H9 (cell line): ENCODE results near the gene SLC25A29. TPM values are rescaled to one million over a fixed set of nuclear protein-coding genes. Genes with fewer than 3 reads are reported as not detected.

ENCODE experiments used
- DNase-seq: peaks from one replicate; pipeline ENCODE4 v3.0.0-alpha.2; 2017
- H2AFZ ChIP-seq: one replicate; pipeline ENCODE4 v1.6.1; 2013; ENCODE audit warnings: mild to moderate bottlenecking, low read length, control low read depth, moderate library complexity
- H2AK5ac ChIP-seq: 2 replicates; pipeline ENCODE4 v1.6.1; 2013; ENCODE audit warnings: low read length, control low read depth, mixed read lengths; ENCODE audit not compliant: insufficient read length
- H2BK120ac ChIP-seq: one replicate; pipeline ENCODE4 v1.6.1; 2013; ENCODE audit warnings: low read depth, mild to moderate bottlenecking, low read length, control low read depth, inconsistent platforms; ENCODE audit not compliant: poor library complexity, severe bottlenecking
- H2BK12ac ChIP-seq: 2 replicates; pipeline ENCODE4 v1.6.1; 2013; ENCODE audit warnings: low read length, control low read depth, mixed read lengths, low read depth; ENCODE audit not compliant: insufficient read length
- H2BK15ac ChIP-seq: 2 replicates; pipeline ENCODE4 v1.6.1; 2013; ENCODE audit warnings: low read depth, low read length, control low read depth
- H2BK20ac ChIP-seq: one replicate; pipeline ENCODE4 v1.6.1; 2013; ENCODE audit warnings: low read depth, mild to moderate bottlenecking, low read length, control low read depth, inconsistent platforms; ENCODE audit not compliant: poor library complexity, severe bottlenecking
- H2BK5ac ChIP-seq: 2 replicates; pipeline ENCODE4 v1.6.1; 2013; ENCODE audit warnings: low read length, control low read depth, mixed read lengths; ENCODE audit not compliant: insufficient read length
- H3K14ac ChIP-seq: 2 replicates; pipeline ENCODE4 v1.6.1; 2013; ENCODE audit warnings: low read length, control low read depth; ENCODE audit not compliant: insufficient read depth
- H3K18ac ChIP-seq: 2 replicates; pipeline ENCODE4 v1.6.1; 2013; ENCODE audit warnings: low read depth, mild to moderate bottlenecking, mixed read lengths, low read length, control low read depth; ENCODE audit not compliant: insufficient read length
- H3K23ac ChIP-seq: 2 replicates; pipeline ENCODE4 v1.6.1; 2013; ENCODE audit warnings: low read length, control low read depth, mixed read lengths, low read depth; ENCODE audit not compliant: insufficient read length
- H3K23me2 ChIP-seq: 2 replicates; pipeline ENCODE4 v1.6.1; 2013; ENCODE audit warnings: low read depth, mild to moderate bottlenecking, mixed read lengths, low read length, control low read depth; ENCODE audit not compliant: insufficient read length, poor library complexity, severe bottlenecking
- H3K27ac ChIP-seq: 2 replicates; pipeline ENCODE4 v1.5.1; 2013; ENCODE audit warnings: low read length, control low read depth, mixed read lengths, low read depth; ENCODE audit not compliant: insufficient read length
- H3K27me3 ChIP-seq: 2 replicates; pipeline ENCODE4 v1.6.1; 2013; ENCODE audit warnings: low read length, control low read depth, inconsistent platforms; ENCODE audit not compliant: insufficient read depth
- H3K4ac ChIP-seq: 2 replicates; pipeline ENCODE4 v1.6.1; 2013; ENCODE audit warnings: low read depth, mild to moderate bottlenecking, control low read depth, inconsistent platforms, low read length, moderate library complexity
- H3K4me1 ChIP-seq: 2 replicates; pipeline ENCODE4 v1.6.1; 2013; ENCODE audit warnings: low read length, control low read depth, inconsistent platforms; ENCODE audit not compliant: insufficient read depth
- H3K4me2 ChIP-seq: 2 replicates; pipeline ENCODE4 v1.6.1; 2013; ENCODE audit warnings: low read length, control low read depth, mixed read lengths; ENCODE audit not compliant: insufficient read length, insufficient read depth
- H3K56ac ChIP-seq: 2 replicates; pipeline ENCODE4 v1.6.1; 2013; ENCODE audit warnings: low read depth, mild to moderate bottlenecking, mixed read lengths, low read length, control low read depth; ENCODE audit not compliant: insufficient read length
- H3K79me1 ChIP-seq: 2 replicates; pipeline ENCODE4 v1.6.1; 2013; ENCODE audit warnings: low read depth, mild to moderate bottlenecking, moderate library complexity, low read length, control low read depth, inconsistent platforms; ENCODE audit not compliant: insufficient read depth, poor library complexity, severe bottlenecking
- H3K79me2 ChIP-seq: 2 replicates; pipeline ENCODE4 v1.6.1; 2013; ENCODE audit warnings: low read length, control low read depth, inconsistent platforms; ENCODE audit not compliant: insufficient read depth
- H3K9ac ChIP-seq: 2 replicates; pipeline ENCODE4 v1.6.1; 2013; ENCODE audit warnings: low read length, control low read depth, mixed read lengths; ENCODE audit not compliant: insufficient read length; ENCODE audit errors: extremely low read depth
- H3K9me3 ChIP-seq: one replicate; pipeline ENCODE4 v1.6.1; 2013; ENCODE audit warnings: low read depth, low read length, inconsistent platforms; ENCODE audit not compliant: control insufficient read depth
- H3T11ph ChIP-seq: one replicate; pipeline ENCODE4 v1.6.1; 2013; ENCODE audit warnings: mild to moderate bottlenecking, low read length, control low read depth, inconsistent platforms
- H4K20me1 ChIP-seq: one replicate; pipeline ENCODE4 v1.6.1; 2013; ENCODE audit not compliant: control insufficient read depth, insufficient read length, insufficient read depth
- H4K5ac ChIP-seq: 2 replicates; pipeline ENCODE4 v1.6.1; 2013; ENCODE audit warnings: low read depth, mild to moderate bottlenecking, mixed read lengths, low read length, control low read depth; ENCODE audit not compliant: insufficient read length
- H4K8ac ChIP-seq: replicated peaks from 2 replicates; pipeline ENCODE4 v1.6.1; 2013; ENCODE audit warnings: low read length, control low read depth, mixed read lengths, low read depth; ENCODE audit not compliant: insufficient read length
- H4K91ac ChIP-seq: 2 replicates; pipeline ENCODE4 v1.6.1; 2013; ENCODE audit warnings: low read depth, mild to moderate bottlenecking, moderate library complexity, mixed read lengths, low read length, control low read depth; ENCODE audit not compliant: insufficient read length
- H3K27ac Mint-ChIP-seq, 3 experiments: 2 replicates in 2 of 3; 3 replicates in 1 of 3; pipeline ENCODE4 v1.8.0; 2020 to 2021; ENCODE audit warnings: mixed read lengths in 3 of 3, mild to moderate bottlenecking in 1 of 3, moderate library complexity in 1 of 3
- H3K27me3 Mint-ChIP-seq: 2 replicates; pipeline ENCODE4 v1.8.0; 2021; ENCODE audit warnings: low read depth, mild to moderate bottlenecking, moderate library complexity, mixed read lengths
- H3K36me3 Mint-ChIP-seq, 3 experiments: 2 replicates in 2 of 3; 3 replicates in 1 of 3; pipeline ENCODE4 v1.8.0; 2020 to 2021; ENCODE audit warnings: low read depth in 3 of 3, mixed read lengths in 3 of 3; ENCODE audit not compliant: insufficient read depth in 1 of 3
- H3K4me1 Mint-ChIP-seq, 2 experiments: 2 replicates each; pipeline ENCODE4 v1.8.0; 2020; ENCODE audit warnings: mixed read lengths in 2 of 2
- H3K4me3 Mint-ChIP-seq, 2 experiments: 2 replicates in 1 of 2; 3 replicates in 1 of 2; pipeline ENCODE4 v1.8.0; 2020 to 2021; ENCODE audit warnings: mild to moderate bottlenecking in 2 of 2, mixed read lengths in 2 of 2, moderate library complexity in 1 of 2
- H3K9me3 Mint-ChIP-seq, 2 experiments: 2 replicates in 1 of 2; 3 replicates in 1 of 2; pipeline ENCODE4 v1.8.0; 2020; ENCODE audit warnings: mild to moderate bottlenecking in 2 of 2, mixed read lengths in 2 of 2, moderate library complexity in 1 of 2
- WGBS: extraction: QIAGEN DNeasy Blood & Tissue Kit; methylation state at CpG from one replicate; pipeline ENCODE4 v1.1.7; 2013; ENCODE audit warnings: missing lambda C conversion rate, low lambda C conversion rate, mixed read lengths; ENCODE audit not compliant: insufficient read length; ENCODE audit errors: extremely low coverage; 5-methylcytosine and 5-hydroxymethylcytosine counted together
- total RNA-seq: library from RNA; stranded (reverse); gene quantifications from 2 replicates; pipeline ENCODE4 v1.2.1, GENCODE V29; 2021
- TF ChIP-seq, protein P1 (sequence below): fragments of 200-600 bp; sonication (generic); conservative IDR thresholded peaks from 3 replicates; pipeline ENCODE4 v1.8.0; 2021; ENCODE audit warnings: antibody characterized with exemption, mild to moderate bottlenecking

Gene SLC25A29
- total RNA-seq, 1 experiment from 2014 or later = 175 TPM

DNA sequence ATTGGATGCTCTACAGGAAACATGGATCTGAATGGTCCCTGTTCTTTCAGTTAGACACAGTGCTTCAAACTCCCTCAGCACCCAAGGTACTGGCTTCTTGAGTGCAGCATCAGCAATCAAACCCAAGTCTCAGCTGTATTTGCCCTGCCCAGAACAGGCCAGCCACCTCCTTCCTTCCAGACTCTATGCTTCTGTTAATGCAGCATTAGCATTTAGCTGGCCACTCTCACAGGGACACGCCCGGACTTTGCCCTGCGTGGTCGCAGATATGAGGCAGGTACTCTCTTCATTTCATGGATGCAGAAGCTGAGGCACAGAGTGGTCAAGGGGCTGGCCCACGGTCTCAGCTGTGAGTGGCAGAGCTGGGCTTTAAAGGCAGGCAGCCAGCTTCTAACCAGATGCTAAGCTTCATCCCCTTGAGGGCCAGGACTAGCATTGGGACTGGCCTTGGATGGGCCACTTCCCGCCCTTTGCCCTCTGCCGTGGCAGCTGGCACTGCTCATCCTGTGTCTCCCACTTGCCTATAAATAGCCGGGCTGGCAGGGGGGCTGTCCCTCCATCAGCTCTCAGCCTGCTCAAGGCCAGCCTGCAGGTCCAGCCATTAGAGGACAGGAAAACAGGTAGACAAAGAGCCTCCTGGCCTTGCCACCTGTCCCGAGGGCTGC is 15.4 kb upstream of the SLC25A29 start:
- Histone ChIP-seq H2BK5ac (no peak overlapping the region), H2BK20ac (no peak overlapping the region), H2AK5ac (no peak overlapping the region), H3K79me2 (no peaks in the 10 kb centered on the region), H3K27ac (no peak overlapping the region), H2BK15ac (no peak overlapping the region), H3K14ac (no peak overlapping the region), H3K56ac (no peak overlapping the region), H3K9ac (no peak overlapping the region), H3K4ac (no peak overlapping the region), H3K79me1 (no peaks in the 10 kb centered on the region), H3K27me3 (no peaks in the 10 kb centered on the region), H3K23me2 (no peaks in the 10 kb centered on the region), H4K91ac (no peak overlapping the region), H3T11ph (no peak overlapping the region), H3K4me1 (no peaks in the 10 kb centered on the region), H2AFZ (no peak overlapping the region), H3K9me3 (no peaks in the 10 kb centered on the region), H4K8ac (no peak overlapping the region), H3K18ac (no peak overlapping the region), H3K23ac (no peak overlapping the region), H2BK12ac (no peak overlapping the region), H2BK120ac (no peak overlapping the region), H3K4me2 (no peak overlapping the region), H4K5ac (no peak overlapping the region), H4K20me1 (no peaks in the 10 kb centered on the region)
- H3K4me1 Mint-ChIP-seq = peaks cover 9 to 12% of the 10 kb centered on the region in 2 experiments; a peak in 3 of 4 replicates
- no peaks in the 10 kb centered on the region for H3K36me3 Mint-ChIP-seq
- no peaks in the 10 kb centered on the region; a peak in 1 of 5 replicates for H3K9me3 Mint-ChIP-seq
- peaks cover 1% of the 10 kb centered on the region for H3K27me3 Mint-ChIP-seq
- no peak overlapping the region for H3K4me3 Mint-ChIP-seq
- DNase-seq = no peak
- H3K27ac Mint-ChIP-seq = no peak overlapping the region; a peak in 1 of 7 replicates
- TF ChIP-seq, protein P1, sequence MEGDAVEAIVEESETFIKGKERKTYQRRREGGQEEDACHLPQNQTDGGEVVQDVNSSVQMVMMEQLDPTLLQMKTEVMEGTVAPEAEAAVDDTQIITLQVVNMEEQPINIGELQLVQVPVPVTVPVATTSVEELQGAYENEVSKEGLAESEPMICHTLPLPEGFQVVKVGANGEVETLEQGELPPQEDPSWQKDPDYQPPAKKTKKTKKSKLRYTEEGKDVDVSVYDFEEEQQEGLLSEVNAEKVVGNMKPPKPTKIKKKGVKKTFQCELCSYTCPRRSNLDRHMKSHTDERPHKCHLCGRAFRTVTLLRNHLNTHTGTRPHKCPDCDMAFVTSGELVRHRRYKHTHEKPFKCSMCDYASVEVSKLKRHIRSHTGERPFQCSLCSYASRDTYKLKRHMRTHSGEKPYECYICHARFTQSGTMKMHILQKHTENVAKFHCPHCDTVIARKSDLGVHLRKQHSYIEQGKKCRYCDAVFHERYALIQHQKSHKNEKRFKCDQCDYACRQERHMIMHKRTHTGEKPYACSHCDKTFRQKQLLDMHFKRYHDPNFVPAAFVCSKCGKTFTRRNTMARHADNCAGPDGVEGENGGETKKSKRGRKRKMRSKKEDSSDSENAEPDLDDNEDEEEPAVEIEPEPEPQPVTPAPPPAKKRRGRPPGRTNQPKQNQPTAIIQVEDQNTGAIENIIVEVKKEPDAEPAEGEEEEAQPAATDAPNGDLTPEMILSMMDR = no peak
- WGBS = no CpG with 5 or more reads among the region's 9 CpGs
